ENCODE data around the gene KRTAP10-4.
"Not testable (repeated sequence)": the region's sequence is repeated elsewhere in the genome, so short reads cannot be mapped to it uniquely, and the experiment has no call there.

KRTAP10-4 gene

DNA sequence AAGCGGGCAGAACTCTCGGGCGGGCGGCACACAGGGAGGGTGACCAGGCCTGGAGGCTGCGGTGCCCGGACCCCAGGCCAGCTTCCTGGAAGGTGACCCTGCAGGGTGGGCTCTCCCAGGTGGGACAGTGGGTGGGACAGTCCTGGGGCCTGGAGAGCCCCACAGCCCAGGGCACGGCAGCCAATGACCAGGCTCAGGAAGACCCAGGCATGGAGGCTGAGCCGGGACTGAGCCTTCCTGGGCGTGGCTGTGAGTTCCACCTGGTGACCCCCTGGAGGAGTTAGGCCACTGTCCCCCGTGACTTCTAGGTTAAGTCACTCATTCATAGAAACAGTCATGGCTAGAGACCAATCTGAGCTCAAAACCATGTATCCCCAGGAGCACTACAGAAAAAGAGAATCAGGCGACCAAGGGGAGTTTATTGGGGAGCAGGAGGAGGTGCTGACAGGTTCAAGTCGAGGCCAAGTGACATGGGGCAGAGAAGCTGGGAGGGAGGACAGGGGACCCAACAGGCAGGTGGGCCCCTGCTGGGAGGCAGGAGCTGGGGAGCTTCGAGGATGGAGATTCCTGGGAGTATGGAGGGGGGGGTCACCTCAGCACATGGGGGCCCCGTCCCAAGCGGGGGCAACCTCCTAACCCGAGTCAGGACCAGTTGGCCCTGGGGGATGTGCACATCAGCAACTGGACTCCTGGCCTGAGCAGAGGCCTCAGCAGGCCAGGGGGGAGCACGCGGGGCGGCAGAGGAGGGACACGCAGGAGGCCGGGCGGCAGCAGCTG lies 5.7 kb downstream of the KRTAP10-4 start:
- DNase-seq (ENCODE audit: low read depth in 2 of 2) = no peak

DNA sequence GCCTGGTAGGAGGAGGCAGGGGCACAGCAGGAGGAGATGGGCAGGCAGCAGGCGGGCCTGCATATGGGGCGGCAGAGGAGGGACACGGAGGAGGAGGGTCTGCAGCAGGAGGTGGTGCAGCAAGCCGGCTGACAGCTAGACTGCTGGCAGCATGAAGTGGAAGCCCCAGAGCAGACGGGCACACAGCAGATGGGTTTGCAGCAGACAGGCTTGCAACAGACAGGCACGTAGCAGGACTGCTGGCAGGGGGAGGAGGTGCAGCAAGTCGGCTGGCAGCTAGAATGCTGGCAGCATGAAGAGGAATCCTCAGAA lies 6.3 kb downstream of the KRTAP10-4 start:
- DNase-seq (ENCODE audit: low read depth in 2 of 2) = no peak

DNA sequence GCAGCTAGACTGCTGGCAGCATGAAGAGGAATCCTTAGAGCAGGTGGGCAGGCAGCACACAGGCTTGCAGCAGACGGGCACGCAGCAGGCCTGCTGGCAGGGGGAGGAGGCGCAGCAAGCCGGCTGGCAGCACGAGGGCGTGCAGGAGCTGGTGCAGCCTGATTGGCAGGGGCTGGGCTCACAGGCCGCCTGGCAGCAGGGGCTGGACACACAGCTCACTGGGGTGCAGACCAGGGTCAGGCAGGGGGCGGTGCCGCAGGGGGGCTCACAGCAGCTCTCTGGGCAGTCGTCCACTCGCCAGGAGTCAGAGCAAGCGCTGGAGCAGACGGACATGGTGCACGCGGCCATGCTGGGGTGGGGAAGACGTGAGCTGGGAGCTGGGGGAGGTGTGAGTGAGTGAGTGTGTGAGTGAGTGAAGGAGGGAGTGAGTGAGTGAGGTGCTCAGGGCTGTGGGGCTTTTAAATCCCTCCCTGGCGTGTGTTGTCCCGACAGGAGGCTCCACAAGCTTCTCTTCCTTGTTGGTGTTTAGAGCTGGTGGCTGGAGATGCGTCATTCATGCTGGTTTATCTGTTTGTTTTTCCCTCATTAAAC lies 6.8 kb downstream of the KRTAP10-4 start, which contains the start of gene KRTAP10-5:
KRTAP10-5 (minus strand) TSS at position 374 of the 591 bp plus-strand sequence; CDS start at position 348, 26 bp downstream.
- not testable (repeated sequence) for DNase-seq (ENCODE audit: low read depth in 2 of 2)

DNA sequence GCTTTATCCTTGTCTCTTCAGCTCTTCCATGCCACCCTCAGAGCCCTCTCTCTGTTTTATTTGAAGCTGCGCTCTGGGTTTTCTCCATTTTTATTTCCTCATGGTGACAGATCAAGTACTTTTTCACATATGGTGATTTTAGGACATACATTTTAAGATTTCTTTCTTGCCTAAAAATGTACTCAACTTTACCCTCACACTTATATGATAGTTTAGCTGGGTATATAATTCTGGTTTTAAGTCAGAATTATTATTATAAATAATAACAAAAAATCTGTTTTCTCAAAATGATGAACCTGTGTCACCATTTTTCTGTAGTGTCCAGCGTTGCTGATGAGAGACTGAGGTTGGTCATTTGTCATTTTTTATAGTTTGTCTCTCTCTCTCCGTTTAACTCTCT lies 7.6 kb downstream of the KRTAP10-4 start:
- DNase-seq (ENCODE audit: low read depth in 2 of 2) = no peak

DNA sequence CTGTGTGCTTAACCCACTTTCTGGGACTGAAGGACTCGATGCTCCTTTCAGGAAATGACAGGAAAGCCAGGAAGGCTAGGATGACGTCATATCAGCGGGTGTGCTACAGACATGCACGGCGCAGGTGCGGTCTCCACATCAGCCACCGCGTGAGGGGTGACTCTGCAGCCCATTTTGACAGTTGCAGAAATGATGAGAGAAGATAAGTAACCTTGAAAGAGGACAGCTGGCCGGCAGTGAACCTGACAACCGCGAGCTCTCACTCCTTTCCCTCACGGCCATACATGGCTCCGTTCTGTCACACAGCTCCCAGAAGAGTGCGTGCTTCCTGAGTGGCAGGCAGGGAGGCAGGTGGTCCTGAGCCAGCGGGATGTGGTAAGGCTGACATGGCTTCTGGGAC lies 8.5 kb downstream of the KRTAP10-4 start:
- no peak for DNase-seq (ENCODE audit: low read depth in 2 of 2)

DNA sequence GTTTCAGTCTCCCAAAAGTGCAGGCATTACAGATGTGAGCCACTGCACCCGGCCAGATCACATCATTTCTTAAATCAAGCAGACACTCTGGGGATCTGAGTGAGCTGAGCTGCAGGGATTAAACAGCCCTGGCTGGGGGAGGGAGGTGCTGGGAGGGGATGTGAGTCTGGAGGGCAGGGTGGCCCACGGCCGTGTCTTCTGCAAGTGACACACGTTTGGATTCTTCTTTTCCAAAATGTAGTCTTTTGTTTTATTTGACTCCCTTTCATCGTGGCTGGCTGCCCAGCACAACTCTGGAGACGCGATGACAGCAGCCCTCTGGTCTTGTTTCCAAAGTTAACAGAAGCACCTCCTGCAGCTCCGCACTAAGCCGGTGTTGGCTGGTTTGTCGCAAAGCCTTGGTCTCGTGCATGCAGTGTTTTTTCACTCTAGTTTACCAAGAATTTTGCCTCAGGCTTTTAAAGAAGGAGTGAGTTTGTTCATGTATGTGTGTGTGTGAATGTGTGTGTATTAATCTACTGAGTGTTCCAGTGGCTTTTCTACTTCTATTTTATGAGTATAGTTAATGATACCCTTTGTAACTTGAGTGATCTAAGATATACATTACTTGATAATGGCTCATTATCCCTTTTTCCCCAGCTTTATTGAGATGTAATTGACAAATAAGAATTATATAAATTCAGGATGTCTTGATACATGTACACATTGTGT lies 9.7 kb downstream of the KRTAP10-4 start:
- no peak for DNase-seq (ENCODE audit: low read depth in 2 of 2)

DNA sequence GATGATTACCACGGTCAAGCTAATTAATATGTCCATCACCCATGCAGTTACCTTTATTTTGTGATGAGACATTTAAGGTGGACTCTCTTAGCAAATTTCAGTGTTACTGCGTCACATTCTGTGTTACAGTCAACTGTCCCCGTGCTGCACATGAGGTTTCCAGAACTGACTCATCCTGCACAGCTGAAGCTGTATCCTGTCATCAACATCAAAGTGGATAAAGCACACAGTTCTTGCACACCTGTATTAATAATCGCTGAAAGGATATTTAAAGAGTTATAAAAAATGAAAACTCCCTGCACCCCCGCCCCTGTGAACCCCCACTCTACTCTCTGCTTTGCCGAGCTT lies 10.2 kb downstream of the KRTAP10-4 start:
- DNase-seq (ENCODE audit: low read depth in 2 of 2) = no peak

DNA sequence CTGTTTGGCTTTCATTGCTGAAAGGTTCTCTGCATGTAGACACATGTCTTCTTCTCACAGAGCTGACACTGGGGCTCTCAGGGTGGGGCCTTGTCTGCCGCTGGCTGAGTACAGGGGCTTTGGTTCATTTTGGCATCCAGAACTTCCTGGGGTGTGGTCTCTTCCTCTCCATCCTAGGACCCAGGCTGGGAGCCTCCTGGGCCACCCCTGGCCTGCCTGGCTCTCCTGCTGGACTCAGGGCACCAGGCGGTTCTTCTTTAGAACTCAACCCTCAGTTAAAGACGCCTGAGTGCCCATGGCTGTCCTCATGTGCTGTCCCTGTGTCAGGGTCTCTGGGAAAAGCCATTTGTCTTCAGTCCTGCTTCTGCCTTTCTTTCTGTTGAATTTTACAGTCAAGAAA lies 12.4 kb downstream of the KRTAP10-4 start:
- no peak for DNase-seq (ENCODE audit: low read depth in 2 of 2)

DNA sequence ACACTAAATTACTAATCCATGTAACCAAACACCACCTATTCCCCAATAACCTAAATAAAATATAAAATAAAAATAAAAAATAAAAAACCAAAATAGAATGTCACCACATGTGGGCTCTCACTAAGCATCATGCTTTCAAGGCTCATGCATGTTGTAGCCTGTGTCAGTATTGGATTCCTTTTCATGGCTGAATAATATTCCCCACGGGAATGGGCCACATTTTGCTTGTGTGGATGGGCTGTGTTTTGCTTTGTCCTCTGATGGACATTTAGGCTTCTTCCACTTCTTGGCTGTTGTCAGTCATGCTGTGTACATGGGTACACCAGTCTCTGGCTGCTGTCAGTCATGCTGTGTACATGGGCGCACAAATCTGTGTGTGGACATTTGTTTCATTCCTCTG lies 15.6 kb downstream of the KRTAP10-4 start:
- DNase-seq (ENCODE audit: low read depth in 2 of 2) = no peak

DNA sequence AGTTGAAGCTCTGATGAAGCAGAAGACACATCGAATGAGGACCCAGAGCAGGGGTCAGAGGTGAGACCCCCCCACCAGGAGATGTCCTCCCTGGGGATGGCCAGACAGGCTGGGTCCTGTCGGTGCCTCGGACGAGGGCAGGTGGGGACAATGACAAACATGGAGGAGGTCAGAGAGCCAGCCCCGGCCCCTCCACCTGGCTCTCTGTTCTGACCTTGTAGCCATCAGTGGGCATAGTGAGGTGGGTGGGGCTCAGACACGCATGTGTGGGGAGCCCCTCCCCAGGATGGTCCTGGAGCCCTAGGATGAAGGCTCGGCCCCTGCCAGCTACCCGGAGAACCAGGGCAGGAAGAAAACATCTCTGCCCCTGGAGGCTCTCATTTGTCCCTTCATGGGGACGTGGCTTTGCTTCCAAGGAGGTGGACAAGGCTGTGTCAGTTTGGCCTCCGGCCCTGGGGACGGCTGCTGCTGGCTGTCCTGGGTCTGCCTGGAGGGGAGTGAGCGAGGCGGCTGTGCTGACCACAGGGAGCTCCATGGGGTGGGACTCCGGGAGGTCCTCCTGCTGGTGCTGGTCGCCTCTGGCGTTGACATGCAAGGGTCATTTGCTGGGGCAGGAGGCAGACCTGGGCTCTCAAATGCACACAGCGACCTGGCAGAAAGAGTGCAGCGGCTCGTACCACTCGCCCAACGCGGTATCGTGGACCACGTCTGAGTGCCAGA lies 16.2 kb downstream of the KRTAP10-4 start:
- no peak for DNase-seq (ENCODE audit: low read depth in 2 of 2)

DNA sequence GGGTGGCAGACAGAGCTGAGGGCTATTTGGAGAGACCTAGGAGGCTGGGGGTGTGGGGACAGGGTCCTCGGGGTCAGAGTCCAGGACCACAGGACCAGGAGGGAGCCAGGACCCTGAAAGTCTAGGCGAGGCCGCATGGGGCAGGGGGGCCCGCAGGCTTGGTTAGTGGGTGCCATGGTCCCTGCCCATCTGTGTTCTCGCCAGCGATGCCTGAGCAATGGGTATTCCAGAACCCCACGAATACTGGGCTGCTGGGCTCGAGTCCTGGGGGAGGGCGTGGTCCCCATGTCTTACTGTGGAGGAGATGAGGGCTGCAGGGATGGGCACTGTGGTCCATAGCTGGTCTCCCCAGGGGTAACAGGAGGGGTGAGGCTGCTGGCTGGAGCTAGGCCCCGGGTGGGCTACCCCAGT lies 16.8 kb downstream of the KRTAP10-4 start:
- DNase-seq (ENCODE audit: low read depth in 2 of 2) = no peak

DNA sequence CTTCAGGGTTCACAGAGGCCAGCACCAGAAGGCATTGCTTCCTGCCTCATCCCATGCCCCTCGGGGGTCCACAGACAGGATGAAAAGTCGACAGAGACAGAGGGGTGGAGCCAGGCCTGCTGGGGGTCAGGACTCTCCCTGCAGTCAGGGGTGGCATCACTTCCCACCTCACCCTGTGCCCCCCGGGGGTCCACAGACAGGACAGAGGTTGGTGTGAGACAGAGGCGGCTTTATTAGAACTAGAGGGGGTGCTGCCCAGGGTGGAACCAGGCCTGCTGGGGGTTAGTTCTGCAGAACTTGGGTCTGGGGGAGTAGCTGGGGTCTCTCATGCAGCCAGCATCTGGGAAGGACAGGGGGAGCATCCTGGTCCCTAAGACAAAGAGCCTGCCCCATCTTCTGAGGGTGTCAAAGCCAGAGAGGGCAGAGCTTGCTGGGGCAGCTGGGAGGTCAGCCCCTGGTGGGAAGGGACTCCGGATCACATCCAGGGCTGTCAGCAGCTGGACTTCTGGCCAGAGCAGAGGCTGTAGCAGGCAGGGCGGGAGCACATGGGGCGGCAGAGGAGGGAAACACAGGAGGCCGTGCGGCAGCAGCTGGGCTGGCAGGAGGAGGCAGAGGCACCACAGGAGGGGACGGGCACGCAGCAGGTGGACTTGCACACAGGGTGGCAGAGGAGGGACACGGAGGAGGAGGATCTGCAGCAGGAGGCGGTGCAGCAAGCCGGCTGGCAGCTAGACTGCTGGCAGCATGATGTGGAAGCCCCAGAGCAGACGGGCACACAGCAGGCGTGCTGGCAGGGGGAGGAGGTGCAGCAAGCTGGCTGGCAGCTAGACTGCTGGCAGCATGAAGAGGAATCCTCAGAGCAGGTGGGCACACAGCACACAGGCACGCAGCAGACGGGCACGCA lies 17.6 kb downstream of the KRTAP10-4 start:
- not testable (repeated sequence) for DNase-seq (ENCODE audit: low read depth in 2 of 2)

DNA sequence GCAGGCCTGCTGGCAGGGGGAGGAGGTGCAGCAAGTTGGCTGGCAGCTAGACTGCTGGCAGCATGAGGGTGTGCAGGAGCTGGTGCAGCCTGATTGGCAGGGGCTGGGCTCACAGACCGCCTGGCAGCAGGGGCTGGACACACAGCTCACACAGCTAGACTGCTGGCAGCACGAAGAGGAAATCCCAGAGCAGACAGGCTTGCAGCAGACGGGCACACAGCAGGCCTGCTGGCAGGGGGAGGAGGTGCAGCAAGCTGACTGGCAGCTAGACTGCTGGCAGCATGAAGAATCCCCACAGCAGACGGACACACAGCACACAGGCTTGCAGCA lies 18.2 kb downstream of the KRTAP10-4 start:
- not testable (repeated sequence) for DNase-seq (ENCODE audit: low read depth in 2 of 2)

DNA sequence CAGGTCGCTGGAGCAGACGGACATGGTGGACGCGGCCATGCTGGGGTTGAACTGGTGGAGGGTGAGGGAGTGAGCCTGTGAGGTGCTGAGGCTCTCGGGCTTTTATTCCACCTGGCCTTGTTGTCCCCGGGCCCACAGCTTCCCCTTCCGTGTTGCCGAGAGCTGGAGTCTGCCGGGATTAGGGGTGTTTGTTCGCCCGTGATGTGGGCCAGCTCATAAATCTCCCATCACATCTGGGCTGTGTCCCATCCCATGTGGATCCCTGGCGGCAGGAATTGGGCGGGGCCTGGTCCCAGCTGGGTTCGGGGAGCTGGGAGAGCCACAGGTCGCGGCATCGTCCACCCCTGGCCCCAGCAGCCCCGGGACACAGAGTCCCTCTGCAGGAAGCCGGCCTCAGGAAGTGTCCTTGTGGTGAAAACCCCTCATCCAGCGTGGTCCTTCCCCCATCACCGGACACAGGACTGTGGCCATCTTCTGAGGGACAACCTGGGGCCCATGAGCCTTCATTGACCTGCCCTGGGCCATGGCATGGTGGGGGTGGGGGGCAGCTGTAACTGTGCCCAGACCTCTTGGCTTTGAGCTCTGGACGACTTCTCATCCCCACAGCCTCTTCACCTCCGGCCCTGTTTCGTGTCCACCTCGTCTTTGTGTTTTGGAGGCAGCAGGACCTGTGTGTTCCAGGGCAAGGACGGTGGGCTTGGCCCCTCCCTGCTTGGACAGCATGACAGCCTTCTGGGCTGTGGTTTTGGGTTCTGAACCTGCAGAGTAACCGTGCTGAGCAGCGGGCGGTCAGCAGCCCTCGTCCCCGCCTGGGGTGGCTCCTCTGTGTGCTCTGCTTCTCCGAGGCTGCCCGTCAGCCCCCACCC lies 19.1 kb downstream of the KRTAP10-4 start, which contains the start of gene KRTAP10-6:
KRTAP10-6 (minus strand) TSS at position 60 of the 866 bp plus-strand sequence; CDS start at position 39, 21 bp downstream.
- no peak for DNase-seq (ENCODE audit: low read depth in 2 of 2)

DNA sequence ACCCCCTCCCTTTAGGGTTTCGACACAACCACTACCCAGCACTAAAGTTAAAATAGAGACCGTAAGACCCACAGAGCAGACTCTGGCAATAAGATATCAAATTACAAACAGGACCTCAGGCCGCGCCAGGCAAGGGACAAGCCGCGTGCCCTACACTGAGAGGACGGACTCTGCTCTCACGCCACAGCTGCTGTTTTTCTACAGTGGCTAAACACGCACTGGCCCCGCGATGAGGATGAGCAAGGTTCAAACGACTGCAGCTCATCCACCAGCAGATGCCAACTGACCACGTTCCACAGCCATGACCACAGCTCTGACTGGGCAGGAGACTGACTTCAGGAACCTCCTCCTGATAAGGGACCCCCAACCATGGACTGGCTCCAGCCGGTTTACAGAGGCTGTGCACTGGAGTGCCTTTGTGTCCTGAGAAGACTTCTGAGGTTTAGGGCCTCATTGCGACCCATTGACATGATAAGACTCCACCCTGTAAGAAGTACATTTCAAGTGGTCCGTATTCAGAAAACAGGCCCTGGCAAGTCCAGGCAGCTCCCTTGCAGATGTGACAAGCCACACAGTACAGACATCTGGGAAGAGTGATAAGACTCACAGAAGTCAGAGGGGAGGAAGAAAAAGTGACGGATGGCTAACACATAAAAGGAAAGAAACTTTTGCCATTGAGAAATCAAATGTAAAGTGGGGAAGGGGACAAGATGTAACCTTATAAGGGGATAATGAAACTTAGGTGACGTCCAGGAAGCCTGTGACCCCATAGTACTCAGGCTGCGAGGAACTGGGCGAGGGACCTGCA lies 20.3 kb downstream of the KRTAP10-4 start:
- no peak for DNase-seq (ENCODE audit: low read depth in 2 of 2)

DNA sequence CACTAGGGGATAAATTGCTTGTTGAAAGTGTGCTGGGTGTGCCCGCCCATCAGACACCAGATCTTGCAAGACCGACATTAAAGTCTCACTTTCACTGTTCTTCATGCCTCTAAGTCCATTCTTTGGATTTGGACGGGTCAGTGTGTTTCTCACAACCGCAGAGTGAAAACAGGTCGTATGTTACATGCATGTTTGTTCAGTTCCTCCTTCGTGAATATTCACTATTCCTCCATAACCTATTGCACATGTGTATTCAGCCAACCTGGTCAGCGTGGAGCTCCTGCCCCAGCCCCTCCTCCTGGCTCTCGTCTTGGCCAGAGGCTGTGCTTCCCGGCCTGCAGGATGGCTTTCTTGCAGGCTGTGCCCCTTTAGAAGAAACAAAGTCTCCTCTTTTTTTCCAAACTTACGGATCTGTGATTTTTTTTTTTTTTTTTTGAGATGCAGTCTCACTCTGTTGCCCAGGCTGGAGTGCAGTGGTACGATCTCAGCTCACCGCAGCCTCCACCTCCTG lies 20.9 kb downstream of the KRTAP10-4 start:
- DNase-seq (ENCODE audit: low read depth in 2 of 2) = no peak

DNA sequence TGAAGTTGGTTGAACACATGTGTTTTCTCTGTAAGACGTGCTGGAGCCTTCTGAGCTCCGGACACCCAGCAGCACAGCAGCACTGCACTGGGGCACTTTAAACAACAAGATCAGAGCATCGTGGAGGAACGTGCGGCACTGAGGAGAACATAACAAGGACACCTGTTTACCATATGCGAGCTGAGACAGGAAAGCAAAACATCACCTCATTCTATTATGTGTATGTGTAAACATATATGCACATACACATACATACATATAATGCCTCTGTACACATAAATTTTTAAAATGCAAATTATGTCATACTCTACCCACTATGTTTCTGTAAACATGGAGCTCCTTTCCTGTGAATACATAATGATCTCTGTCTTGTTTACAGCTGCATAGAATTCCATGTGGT lies 22.0 kb downstream of the KRTAP10-4 start:
- no peak for DNase-seq (ENCODE audit: low read depth in 2 of 2)

DNA sequence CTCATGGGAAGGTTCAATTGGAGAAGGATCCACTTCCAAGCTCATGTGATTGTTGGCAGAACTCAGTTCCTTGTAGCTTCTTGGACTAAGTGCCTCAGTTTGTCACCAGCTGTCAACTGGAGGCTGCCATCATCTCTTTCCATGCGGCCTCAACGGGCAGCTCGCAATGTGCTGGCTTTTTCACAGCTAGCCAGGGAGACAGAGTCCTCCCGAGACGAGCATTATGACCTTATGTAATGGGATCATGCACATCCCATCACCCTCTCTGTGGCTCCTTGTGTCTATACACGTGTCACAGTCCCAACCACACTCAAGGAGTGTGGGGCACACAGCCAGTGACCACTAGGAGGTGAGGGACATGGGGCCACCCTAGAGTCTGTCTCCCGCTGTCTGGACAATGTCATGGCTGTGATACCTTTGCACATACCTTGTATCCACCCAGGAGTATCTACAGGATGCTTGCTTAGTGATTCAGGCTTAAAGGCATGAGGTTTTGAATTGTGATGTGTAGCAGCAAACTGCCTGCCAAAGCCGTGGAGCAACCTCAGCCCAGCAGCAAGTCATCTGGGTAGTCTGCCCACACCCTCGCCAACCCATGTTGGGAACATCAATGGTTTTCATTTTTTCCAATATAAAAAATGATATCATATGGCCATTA lies 22.7 kb downstream of the KRTAP10-4 start:
- DNase-seq (ENCODE audit: low read depth in 2 of 2) = no peak

DNA sequence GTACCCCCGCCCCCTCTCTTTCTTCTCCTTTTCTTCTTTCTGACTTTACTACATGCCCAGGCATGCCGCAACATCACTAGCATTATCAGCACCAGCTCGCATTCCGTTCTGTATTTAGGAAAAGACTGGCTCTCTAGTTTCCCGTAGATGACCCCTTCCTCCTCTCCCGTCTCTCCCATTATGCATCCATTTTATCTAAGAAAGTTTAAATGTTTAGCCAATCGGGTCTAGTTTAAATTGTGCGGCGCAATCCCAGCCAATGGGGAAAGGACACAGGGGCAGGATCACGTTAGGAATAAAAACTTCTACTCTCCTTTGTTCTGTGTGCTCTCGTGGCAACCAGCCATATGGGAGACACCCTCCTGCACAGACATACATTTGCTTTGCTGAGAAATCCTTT lies 24.5 kb downstream of the KRTAP10-4 start:
- no peak for DNase-seq (ENCODE audit: low read depth in 2 of 2)

Data from stimulated activated CD4-positive, alpha-beta T cell treated with anti-CD3 and anti-CD28 coated beads, Interleukin-1b, Interleukin-23, amount 100 ng/mL, for 4 hours (primary cell).